H9 (cell line): ENCODE measurements around the gene EPHB2. TPM values are rescaled to one million over a fixed set of nuclear protein-coding genes. Genes with fewer than 3 reads are reported as not detected.

Experiments
- DNase-seq: peaks from one replicate; pipeline ENCODE4 v3.0.0-alpha.2; 2017
- H2AFZ ChIP-seq: one replicate; pipeline ENCODE4 v1.6.1; 2013; ENCODE audit warnings: mild to moderate bottlenecking, low read length, control low read depth, moderate library complexity
- H2AK5ac ChIP-seq: 2 replicates; pipeline ENCODE4 v1.6.1; 2013; ENCODE audit warnings: low read length, control low read depth, mixed read lengths; ENCODE audit not compliant: insufficient read length
- H2BK120ac ChIP-seq: one replicate; pipeline ENCODE4 v1.6.1; 2013; ENCODE audit warnings: low read depth, mild to moderate bottlenecking, low read length, control low read depth, inconsistent platforms; ENCODE audit not compliant: poor library complexity, severe bottlenecking
- H2BK12ac ChIP-seq: 2 replicates; pipeline ENCODE4 v1.6.1; 2013; ENCODE audit warnings: low read length, control low read depth, mixed read lengths, low read depth; ENCODE audit not compliant: insufficient read length
- H2BK15ac ChIP-seq: 2 replicates; pipeline ENCODE4 v1.6.1; 2013; ENCODE audit warnings: low read depth, low read length, control low read depth
- H2BK20ac ChIP-seq: one replicate; pipeline ENCODE4 v1.6.1; 2013; ENCODE audit warnings: low read depth, mild to moderate bottlenecking, low read length, control low read depth, inconsistent platforms; ENCODE audit not compliant: poor library complexity, severe bottlenecking
- H2BK5ac ChIP-seq: 2 replicates; pipeline ENCODE4 v1.6.1; 2013; ENCODE audit warnings: low read length, control low read depth, mixed read lengths; ENCODE audit not compliant: insufficient read length
- H3K14ac ChIP-seq: 2 replicates; pipeline ENCODE4 v1.6.1; 2013; ENCODE audit warnings: low read length, control low read depth; ENCODE audit not compliant: insufficient read depth
- H3K18ac ChIP-seq: 2 replicates; pipeline ENCODE4 v1.6.1; 2013; ENCODE audit warnings: low read depth, mild to moderate bottlenecking, mixed read lengths, low read length, control low read depth; ENCODE audit not compliant: insufficient read length
- H3K23ac ChIP-seq: 2 replicates; pipeline ENCODE4 v1.6.1; 2013; ENCODE audit warnings: low read length, control low read depth, mixed read lengths, low read depth; ENCODE audit not compliant: insufficient read length
- H3K23me2 ChIP-seq: 2 replicates; pipeline ENCODE4 v1.6.1; 2013; ENCODE audit warnings: low read depth, mild to moderate bottlenecking, mixed read lengths, low read length, control low read depth; ENCODE audit not compliant: insufficient read length, poor library complexity, severe bottlenecking
- H3K27ac ChIP-seq: 2 replicates; pipeline ENCODE4 v1.5.1; 2013; ENCODE audit warnings: low read length, control low read depth, mixed read lengths, low read depth; ENCODE audit not compliant: insufficient read length
- H3K27me3 ChIP-seq: 2 replicates; pipeline ENCODE4 v1.6.1; 2013; ENCODE audit warnings: low read length, control low read depth, inconsistent platforms; ENCODE audit not compliant: insufficient read depth
- H3K4ac ChIP-seq: 2 replicates; pipeline ENCODE4 v1.6.1; 2013; ENCODE audit warnings: low read depth, mild to moderate bottlenecking, control low read depth, inconsistent platforms, low read length, moderate library complexity
- H3K4me1 ChIP-seq: 2 replicates; pipeline ENCODE4 v1.6.1; 2013; ENCODE audit warnings: low read length, control low read depth, inconsistent platforms; ENCODE audit not compliant: insufficient read depth
- H3K4me2 ChIP-seq: 2 replicates; pipeline ENCODE4 v1.6.1; 2013; ENCODE audit warnings: low read length, control low read depth, mixed read lengths; ENCODE audit not compliant: insufficient read length, insufficient read depth
- H3K56ac ChIP-seq: 2 replicates; pipeline ENCODE4 v1.6.1; 2013; ENCODE audit warnings: low read depth, mild to moderate bottlenecking, mixed read lengths, low read length, control low read depth; ENCODE audit not compliant: insufficient read length
- H3K79me1 ChIP-seq: 2 replicates; pipeline ENCODE4 v1.6.1; 2013; ENCODE audit warnings: low read depth, mild to moderate bottlenecking, moderate library complexity, low read length, control low read depth, inconsistent platforms; ENCODE audit not compliant: insufficient read depth, poor library complexity, severe bottlenecking
- H3K79me2 ChIP-seq: 2 replicates; pipeline ENCODE4 v1.6.1; 2013; ENCODE audit warnings: low read length, control low read depth, inconsistent platforms; ENCODE audit not compliant: insufficient read depth
- H3K9ac ChIP-seq: 2 replicates; pipeline ENCODE4 v1.6.1; 2013; ENCODE audit warnings: low read length, control low read depth, mixed read lengths; ENCODE audit not compliant: insufficient read length; ENCODE audit errors: extremely low read depth
- H3K9me3 ChIP-seq: one replicate; pipeline ENCODE4 v1.6.1; 2013; ENCODE audit warnings: low read depth, low read length, inconsistent platforms; ENCODE audit not compliant: control insufficient read depth
- H3T11ph ChIP-seq: one replicate; pipeline ENCODE4 v1.6.1; 2013; ENCODE audit warnings: mild to moderate bottlenecking, low read length, control low read depth, inconsistent platforms
- H4K20me1 ChIP-seq: one replicate; pipeline ENCODE4 v1.6.1; 2013; ENCODE audit not compliant: control insufficient read depth, insufficient read length, insufficient read depth
- H4K5ac ChIP-seq: 2 replicates; pipeline ENCODE4 v1.6.1; 2013; ENCODE audit warnings: low read depth, mild to moderate bottlenecking, mixed read lengths, low read length, control low read depth; ENCODE audit not compliant: insufficient read length
- H4K8ac ChIP-seq: replicated peaks from 2 replicates; pipeline ENCODE4 v1.6.1; 2013; ENCODE audit warnings: low read length, control low read depth, mixed read lengths, low read depth; ENCODE audit not compliant: insufficient read length
- H4K91ac ChIP-seq: 2 replicates; pipeline ENCODE4 v1.6.1; 2013; ENCODE audit warnings: low read depth, mild to moderate bottlenecking, moderate library complexity, mixed read lengths, low read length, control low read depth; ENCODE audit not compliant: insufficient read length
- H3K27ac Mint-ChIP-seq, 3 experiments: 2 replicates in 2 of 3; 3 replicates in 1 of 3; pipeline ENCODE4 v1.8.0; 2020 to 2021; ENCODE audit warnings: mixed read lengths in 3 of 3, mild to moderate bottlenecking in 1 of 3, moderate library complexity in 1 of 3
- H3K27me3 Mint-ChIP-seq: 2 replicates; pipeline ENCODE4 v1.8.0; 2021; ENCODE audit warnings: low read depth, mild to moderate bottlenecking, moderate library complexity, mixed read lengths
- H3K36me3 Mint-ChIP-seq, 3 experiments: 2 replicates in 2 of 3; 3 replicates in 1 of 3; pipeline ENCODE4 v1.8.0; 2020 to 2021; ENCODE audit warnings: low read depth in 3 of 3, mixed read lengths in 3 of 3; ENCODE audit not compliant: insufficient read depth in 1 of 3
- H3K4me1 Mint-ChIP-seq, 2 experiments: 2 replicates each; pipeline ENCODE4 v1.8.0; 2020; ENCODE audit warnings: mixed read lengths in 2 of 2
- H3K4me3 Mint-ChIP-seq, 2 experiments: 2 replicates in 1 of 2; 3 replicates in 1 of 2; pipeline ENCODE4 v1.8.0; 2020 to 2021; ENCODE audit warnings: mild to moderate bottlenecking in 2 of 2, mixed read lengths in 2 of 2, moderate library complexity in 1 of 2
- H3K9me3 Mint-ChIP-seq, 2 experiments: 2 replicates in 1 of 2; 3 replicates in 1 of 2; pipeline ENCODE4 v1.8.0; 2020; ENCODE audit warnings: mild to moderate bottlenecking in 2 of 2, mixed read lengths in 2 of 2, moderate library complexity in 1 of 2
- WGBS: extraction: QIAGEN DNeasy Blood & Tissue Kit; methylation state at CpG from one replicate; pipeline ENCODE4 v1.1.7; 2013; ENCODE audit warnings: missing lambda C conversion rate, low lambda C conversion rate, mixed read lengths; ENCODE audit not compliant: insufficient read length; ENCODE audit errors: extremely low coverage; 5-methylcytosine and 5-hydroxymethylcytosine counted together
- total RNA-seq: library from RNA; stranded (reverse); gene quantifications from 2 replicates; pipeline ENCODE4 v1.2.1, GENCODE V29; 2021
- TF ChIP-seq, protein P1 (sequence below): fragments of 200-600 bp; sonication (generic); conservative IDR thresholded peaks from 3 replicates; pipeline ENCODE4 v1.8.0; 2021; ENCODE audit warnings: antibody characterized with exemption, mild to moderate bottlenecking

Gene EPHB2
- total RNA-seq, 1 experiment from 2014 or later = 9.5 TPM

DNA sequence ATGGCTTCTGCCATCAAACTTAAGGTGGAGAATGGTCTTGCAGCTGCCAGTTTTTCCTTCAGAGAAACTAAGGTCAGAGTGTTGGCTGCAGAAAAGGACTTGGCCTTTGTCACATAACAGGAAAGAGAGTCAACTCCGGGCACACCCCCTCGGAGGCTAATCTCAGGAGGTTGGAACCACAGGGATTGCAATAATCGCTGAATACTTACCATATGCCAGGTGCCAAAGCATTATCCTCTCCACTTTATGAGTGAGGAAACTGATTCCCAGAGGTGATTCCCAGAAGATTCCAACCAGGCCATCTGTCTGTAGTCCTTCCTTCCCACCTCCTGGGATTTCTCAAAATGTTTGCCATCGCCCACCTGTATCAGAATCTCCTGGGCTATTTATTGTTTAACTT lies 208.0 kb downstream of the EPHB2 start:
- Histone ChIP-seq H2BK15ac (no peak overlapping the region), H3K9ac (no peak overlapping the region), H4K5ac (no peak overlapping the region), H3K56ac (no peak overlapping the region), H3K79me2 (no peaks in the 10 kb centered on the region), H2AFZ (no peak overlapping the region), H4K20me1 (no peaks in the 10 kb centered on the region), H3K18ac (no peak overlapping the region), H3K79me1 (no peaks in the 10 kb centered on the region), H2BK5ac (no peak overlapping the region), H3K23ac (no peak overlapping the region), H4K91ac (no peak overlapping the region), H3K9me3 (no peaks in the 10 kb centered on the region), H3T11ph (no peak overlapping the region), H3K23me2 (no peaks in the 10 kb centered on the region), H2AK5ac (no peak overlapping the region), H2BK20ac (no peak overlapping the region), H2BK12ac (no peak overlapping the region), H3K14ac (no peak overlapping the region), H3K27me3 (no peaks in the 10 kb centered on the region), H2BK120ac (no peak overlapping the region), H4K8ac (no peak overlapping the region), H3K4me2 (no peak overlapping the region), H3K4me1 (no peaks in the 10 kb centered on the region), H3K4ac (no peak overlapping the region), H3K27ac (no peak overlapping the region)
- Mint-ChIP-seq H3K9me3 (no peaks in the 10 kb centered on the region), H3K27me3 (no peaks in the 10 kb centered on the region; the same call in none of the 2 replicates), H3K27ac (no peak overlapping the region; a peak in 1 of 7 replicates), H3K4me3 (no peak overlapping the region), H3K36me3 (no peaks in the 10 kb centered on the region), H3K4me1 (peaks cover 12 to 18% of the 10 kb centered on the region in 2 experiments)
- WGBS = no CpG with 5 or more reads among the region's 4 CpGs
- DNase-seq = no peak
- TF ChIP-seq, protein P1, sequence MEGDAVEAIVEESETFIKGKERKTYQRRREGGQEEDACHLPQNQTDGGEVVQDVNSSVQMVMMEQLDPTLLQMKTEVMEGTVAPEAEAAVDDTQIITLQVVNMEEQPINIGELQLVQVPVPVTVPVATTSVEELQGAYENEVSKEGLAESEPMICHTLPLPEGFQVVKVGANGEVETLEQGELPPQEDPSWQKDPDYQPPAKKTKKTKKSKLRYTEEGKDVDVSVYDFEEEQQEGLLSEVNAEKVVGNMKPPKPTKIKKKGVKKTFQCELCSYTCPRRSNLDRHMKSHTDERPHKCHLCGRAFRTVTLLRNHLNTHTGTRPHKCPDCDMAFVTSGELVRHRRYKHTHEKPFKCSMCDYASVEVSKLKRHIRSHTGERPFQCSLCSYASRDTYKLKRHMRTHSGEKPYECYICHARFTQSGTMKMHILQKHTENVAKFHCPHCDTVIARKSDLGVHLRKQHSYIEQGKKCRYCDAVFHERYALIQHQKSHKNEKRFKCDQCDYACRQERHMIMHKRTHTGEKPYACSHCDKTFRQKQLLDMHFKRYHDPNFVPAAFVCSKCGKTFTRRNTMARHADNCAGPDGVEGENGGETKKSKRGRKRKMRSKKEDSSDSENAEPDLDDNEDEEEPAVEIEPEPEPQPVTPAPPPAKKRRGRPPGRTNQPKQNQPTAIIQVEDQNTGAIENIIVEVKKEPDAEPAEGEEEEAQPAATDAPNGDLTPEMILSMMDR = no peak
